Mesothelial cell of epicardium (in vitro differentiated cells): ENCODE data around the gene CCR5AS.
"Not testable (repeated sequence)": the region's sequence is repeated elsewhere in the genome, so short reads cannot be mapped to it uniquely, and the experiment has no call there.

Experiments used
- DNase-seq, 2 experiments: peaks; one replicate each; pipeline ENCODE4 v3.0.0; 2021; ENCODE audit warnings: low spot score in 2 of 2; ENCODE audit not compliant: unreplicated experiment in 2 of 2
- H3K27ac Mint-ChIP-seq: 2 replicates; pipeline ENCODE4 v1.8.0; 2021; ENCODE audit warnings: mixed read lengths
- H3K27me3 Mint-ChIP-seq: 2 replicates; pipeline ENCODE4 v1.8.0; 2021; ENCODE audit warnings: low read depth, mixed read lengths
- H3K36me3 Mint-ChIP-seq: 2 replicates; pipeline ENCODE4 v1.8.0; 2021; ENCODE audit warnings: mixed read lengths
- H3K4me1 Mint-ChIP-seq: 2 replicates; pipeline ENCODE4 v1.8.0; 2021; ENCODE audit warnings: mixed read lengths
- H3K4me3 Mint-ChIP-seq: 2 replicates; pipeline ENCODE4 v1.8.0; 2021; ENCODE audit warnings: mild to moderate bottlenecking, moderate library complexity, mixed read lengths
- H3K9me3 Mint-ChIP-seq: 2 replicates; pipeline ENCODE4 v1.8.0; 2021; ENCODE audit warnings: mixed read lengths
- TF ChIP-seq, protein P1 (sequence below): fragments of 200-600 bp; sonication (generic); IDR thresholded peaks from one replicate; pipeline ENCODE4 v1.5.0; 2021; ENCODE audit warnings: antibody characterized with exemption; ENCODE audit not compliant: unreplicated experiment

The CCR5AS gene

DNA sequence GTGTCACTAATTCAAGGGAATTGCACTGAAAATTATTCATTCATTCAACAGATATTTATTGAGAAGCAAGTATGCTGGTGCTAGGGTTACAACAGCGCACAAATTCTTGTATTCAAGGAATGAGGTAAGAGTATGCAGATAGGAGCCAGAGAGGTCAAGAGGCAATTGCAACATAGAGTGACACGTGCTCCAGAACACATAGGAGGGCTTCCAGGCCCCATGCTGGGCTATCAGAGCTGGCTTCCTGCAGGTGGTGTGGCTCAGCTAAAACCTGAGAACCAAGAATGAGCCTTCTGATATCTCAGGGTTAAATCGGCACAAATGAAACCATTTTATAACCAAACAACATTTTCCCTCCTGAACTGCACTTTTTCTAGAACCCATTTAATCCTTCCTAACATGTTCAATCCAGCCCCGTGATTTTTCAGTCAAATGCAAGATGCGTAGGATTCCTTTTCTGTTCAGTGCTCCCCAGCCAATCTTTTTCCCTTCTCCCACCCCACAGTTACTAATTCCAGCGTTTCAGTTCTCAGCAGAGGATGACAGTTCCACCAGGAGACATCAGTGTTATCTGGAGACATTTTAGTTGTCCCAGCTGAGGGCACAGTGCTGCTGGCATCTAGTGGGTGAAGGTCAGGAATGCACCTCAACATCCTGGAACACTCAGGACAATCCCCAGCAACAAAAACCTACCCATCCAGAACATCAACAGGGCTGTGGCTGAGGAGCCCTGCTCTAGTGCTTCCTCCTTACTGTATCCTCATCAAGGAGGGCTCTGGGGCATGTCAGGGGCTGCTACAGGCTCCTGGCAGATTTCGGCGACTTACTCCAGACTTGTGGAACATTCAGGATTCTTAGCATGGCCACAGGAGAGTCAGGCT, 13.1 kb downstream of the CCR5AS start:
- H3K27me3 Mint-ChIP-seq = peaks cover 43% of the 10 kb centered on the region
- TF ChIP-seq, protein P1, sequence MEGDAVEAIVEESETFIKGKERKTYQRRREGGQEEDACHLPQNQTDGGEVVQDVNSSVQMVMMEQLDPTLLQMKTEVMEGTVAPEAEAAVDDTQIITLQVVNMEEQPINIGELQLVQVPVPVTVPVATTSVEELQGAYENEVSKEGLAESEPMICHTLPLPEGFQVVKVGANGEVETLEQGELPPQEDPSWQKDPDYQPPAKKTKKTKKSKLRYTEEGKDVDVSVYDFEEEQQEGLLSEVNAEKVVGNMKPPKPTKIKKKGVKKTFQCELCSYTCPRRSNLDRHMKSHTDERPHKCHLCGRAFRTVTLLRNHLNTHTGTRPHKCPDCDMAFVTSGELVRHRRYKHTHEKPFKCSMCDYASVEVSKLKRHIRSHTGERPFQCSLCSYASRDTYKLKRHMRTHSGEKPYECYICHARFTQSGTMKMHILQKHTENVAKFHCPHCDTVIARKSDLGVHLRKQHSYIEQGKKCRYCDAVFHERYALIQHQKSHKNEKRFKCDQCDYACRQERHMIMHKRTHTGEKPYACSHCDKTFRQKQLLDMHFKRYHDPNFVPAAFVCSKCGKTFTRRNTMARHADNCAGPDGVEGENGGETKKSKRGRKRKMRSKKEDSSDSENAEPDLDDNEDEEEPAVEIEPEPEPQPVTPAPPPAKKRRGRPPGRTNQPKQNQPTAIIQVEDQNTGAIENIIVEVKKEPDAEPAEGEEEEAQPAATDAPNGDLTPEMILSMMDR = no peak
- H3K9me3 Mint-ChIP-seq = no peaks in the 10 kb centered on the region
- no peak for DNase-seq
- H3K4me1 Mint-ChIP-seq = peaks cover 3% of the 10 kb centered on the region
- no peak overlapping the region for H3K27ac Mint-ChIP-seq
- H3K4me3 Mint-ChIP-seq = no peak overlapping the region
- no peaks in the 10 kb centered on the region for H3K36me3 Mint-ChIP-seq

DNA sequence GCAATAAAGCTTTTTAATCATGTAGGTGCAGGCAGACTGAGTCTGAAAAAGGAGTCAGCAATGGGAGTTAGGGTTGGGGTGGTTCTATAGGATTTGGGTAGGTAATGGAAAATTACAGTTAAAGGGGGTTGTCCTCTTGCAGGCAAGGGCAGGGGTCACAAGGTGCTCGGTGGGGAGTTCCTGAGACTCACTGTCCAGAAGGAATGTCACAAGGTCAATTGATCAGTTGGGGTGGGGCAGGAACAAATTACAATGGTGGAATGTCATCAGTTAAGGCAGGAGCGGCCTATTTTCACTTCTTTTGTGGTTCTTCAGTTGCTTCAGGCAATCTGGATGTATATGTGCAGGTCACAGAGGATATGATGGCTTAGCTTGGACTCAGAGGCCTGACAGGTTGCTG, 13.9 kb downstream of the CCR5AS start:
- Mint-ChIP-seq H3K9me3 (no peaks in the 10 kb centered on the region), H3K4me1 (peaks cover 3% of the 10 kb centered on the region), H3K4me3 (no peak overlapping the region), H3K27ac (no peak overlapping the region), H3K27me3 (peaks cover 42% of the 10 kb centered on the region), H3K36me3 (no peaks in the 10 kb centered on the region)
- TF ChIP-seq, protein P1 = no peak
- DNase-seq = no peak

DNA sequence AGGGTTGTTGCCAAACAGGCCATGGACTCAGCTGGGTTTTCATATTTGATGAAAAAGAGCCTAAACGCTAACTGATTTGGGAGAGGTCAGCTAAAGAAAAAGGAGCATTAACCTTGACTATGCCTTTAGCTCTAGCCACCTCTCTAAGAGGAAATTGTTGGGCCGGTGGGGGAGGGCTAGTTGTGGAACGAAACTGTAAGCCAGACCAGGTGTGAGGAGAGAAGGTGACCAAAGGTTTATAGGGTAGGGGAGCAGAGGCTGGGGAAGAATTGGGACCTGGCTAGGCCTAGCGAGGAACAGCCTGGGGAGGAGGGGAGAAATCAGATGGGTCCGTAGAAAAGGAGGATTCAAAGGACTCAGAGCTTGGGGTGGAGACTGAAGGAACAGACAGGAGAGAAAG, 15.3 kb downstream of the CCR5AS start:
- H3K27ac Mint-ChIP-seq, DNase-seq, H3K36me3 Mint-ChIP-seq, H3K4me3 Mint-ChIP-seq, H3K9me3 Mint-ChIP-seq, H3K4me1 Mint-ChIP-seq: not testable (repeated sequence)
- H3K27me3 Mint-ChIP-seq = peaks cover 28% of the 10 kb centered on the region

DNA sequence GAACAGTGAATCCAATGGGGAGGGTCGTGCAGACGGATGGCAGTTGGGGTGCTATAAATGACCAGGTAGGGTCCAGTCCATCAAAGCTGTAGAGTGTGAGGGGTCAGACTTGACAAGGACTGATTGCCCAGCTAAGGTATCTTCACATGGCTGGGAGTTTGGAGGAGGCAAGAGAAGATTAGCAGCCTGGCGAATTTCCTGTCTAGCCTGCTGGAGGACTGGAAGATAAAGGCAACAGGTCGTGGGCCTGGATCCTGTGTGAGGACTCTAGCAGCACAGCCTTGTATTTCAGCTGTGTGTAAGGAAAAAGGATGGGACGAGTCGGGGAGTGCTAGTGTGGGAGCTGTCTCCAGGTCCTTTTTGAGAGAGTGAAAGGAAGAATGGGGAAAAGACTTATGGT, 17.6 kb downstream of the CCR5AS start:
- Mint-ChIP-seq H3K9me3 (no peaks in the 10 kb centered on the region), H3K4me3 (no peak overlapping the region), H3K27ac (no peak overlapping the region), H3K36me3 (no peaks in the 10 kb centered on the region), H3K27me3 (peaks cover 19% of the 10 kb centered on the region), H3K4me1 (peaks cover 3% of the 10 kb centered on the region)
- DNase-seq = no peak
- TF ChIP-seq, protein P1 = no peak

DNA sequence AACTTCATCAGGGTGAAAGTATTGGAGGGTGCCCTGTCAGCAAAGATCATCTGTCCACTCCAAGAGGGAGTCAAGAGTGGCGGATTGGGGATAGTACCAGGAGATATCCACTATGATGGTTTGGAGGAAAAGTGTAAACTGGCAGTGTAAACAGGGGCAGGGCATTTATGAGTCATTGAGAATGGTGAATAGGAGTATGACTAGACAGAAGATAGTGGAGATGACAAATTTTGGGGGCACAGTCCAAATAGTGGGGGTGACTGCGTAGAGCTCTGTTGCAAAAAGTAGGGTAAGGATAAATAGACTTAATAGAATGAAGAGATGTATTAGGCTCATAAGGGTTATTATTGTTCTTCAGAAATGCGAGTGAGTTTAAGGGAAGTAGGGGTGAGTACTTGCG, 18.0 kb downstream of the CCR5AS start:
- not testable (repeated sequence) for H3K4me1 Mint-ChIP-seq, H3K27ac Mint-ChIP-seq, H3K4me3 Mint-ChIP-seq, H3K9me3 Mint-ChIP-seq, H3K36me3 Mint-ChIP-seq, DNase-seq
- peaks cover 15% of the 10 kb centered on the region for H3K27me3 Mint-ChIP-seq

DNA sequence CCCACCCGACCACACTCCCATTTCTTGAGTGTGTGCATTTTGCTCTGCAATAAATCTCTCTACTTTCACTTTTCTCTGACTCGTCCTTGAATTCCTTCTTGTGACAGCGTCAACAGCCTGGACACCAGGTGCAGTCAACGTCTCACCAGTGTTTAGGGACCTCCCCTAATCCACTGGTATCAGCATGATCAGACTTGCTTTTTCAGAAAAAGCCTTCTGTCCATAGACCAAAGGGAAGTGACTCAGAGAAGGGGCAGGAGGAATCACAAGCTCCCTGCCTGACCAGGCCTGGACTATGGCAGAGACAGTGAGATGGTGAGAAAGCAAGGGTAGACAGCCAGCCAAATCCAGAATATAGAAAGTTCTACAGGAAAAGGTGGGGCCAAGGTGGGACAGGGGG, 20.7 kb downstream of the CCR5AS start:
- Mint-ChIP-seq H3K36me3 (no peaks in the 10 kb centered on the region), H3K9me3 (no peaks in the 10 kb centered on the region), H3K4me3 (no peak overlapping the region), H3K27me3 (peaks cover 3% of the 10 kb centered on the region), H3K27ac (no peak overlapping the region), H3K4me1 (peaks cover 9% of the 10 kb centered on the region)
- TF ChIP-seq, protein P1 = no peak
- no peak for DNase-seq

DNA sequence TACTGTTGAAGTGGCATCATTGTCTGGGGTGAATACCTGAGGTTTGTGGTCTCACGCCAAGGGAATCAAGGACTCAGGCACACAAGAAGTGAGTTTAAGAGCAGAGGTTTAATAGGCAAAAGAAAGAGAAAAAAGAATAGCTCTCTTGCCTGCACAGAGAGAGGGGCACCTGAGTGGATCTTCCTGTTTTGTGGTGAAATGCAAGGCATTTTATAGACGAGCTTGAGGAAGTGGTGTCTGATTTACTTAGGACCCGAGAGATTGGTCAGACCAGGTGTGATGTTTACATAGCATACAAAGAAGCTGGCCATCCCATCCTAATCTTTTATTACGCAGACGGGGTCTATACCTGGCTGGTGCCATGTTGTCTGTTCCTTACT, 22.9 kb downstream of the CCR5AS start:
- H3K27ac Mint-ChIP-seq = no peak overlapping the region
- H3K27me3 Mint-ChIP-seq = peaks cover 10% of the 10 kb centered on the region
- TF ChIP-seq, protein P1 = no peak
- H3K36me3 Mint-ChIP-seq = no peaks in the 10 kb centered on the region
- H3K4me1 Mint-ChIP-seq = peaks cover 9% of the 10 kb centered on the region
- H3K4me3 Mint-ChIP-seq = no peak overlapping the region
- DNase-seq = no peak
- H3K9me3 Mint-ChIP-seq = no peaks in the 10 kb centered on the region
